Fibroblast of villous mesenchyme (primary cell): ENCODE data around the gene ZBTB16. TPM values are rescaled to one million over a fixed set of nuclear protein-coding genes. Genes with fewer than 3 reads are reported as not detected.

Experiments
- DNase-seq: peaks from one replicate; pipeline ENCODE4 v3.0.0-alpha.2; 2010; ENCODE audit warnings: low read depth
- H3K4me3 ChIP-seq: 2 replicates; pipeline ENCODE4 v1.5.1; 2011; ENCODE audit warnings: low read depth, mild to moderate bottlenecking, low read length
- CTCF ChIP-seq: IDR thresholded peaks from 2 replicates; pipeline ENCODE4 v1.5.1; 2012; ENCODE audit warnings: low read depth, mild to moderate bottlenecking, low read length; ENCODE audit not compliant: insufficient read depth
- total RNA-seq: library from RNA; depleted of rRNA; stranded (reverse); fragments of >200 nt; gene quantifications from 2 replicates; pipeline ENCODE4 v1.2.3, GENCODE V29; 2012

ZBTB16 gene
- total RNA-seq, 1 donor, result 0.86 TPM

GRCh38 chr11:114265122-114265878 lies 205.8 kb downstream of the ZBTB16 start:
- peak; percentile 40 for DNase-seq
- H3K4me3 ChIP-seq, result no peak overlapping the region
- no peak for TF ChIP-seq CTCF

- H3K4me3 ChIP-seq, result no peak overlapping the region
- DNase-seq, result no peak
- no peak for TF ChIP-seq CTCF
Observed at GRCh38 chr11:114269498-114269897, 210.0 kb downstream of the ZBTB16 start.

- H3K4me3 ChIP-seq, result no peak overlapping the region
- no peak for DNase-seq
- no peak for TF ChIP-seq CTCF
Observed at GRCh38 chr11:114270531-114271270, 211.2 kb downstream of the ZBTB16 start.

GRCh38 chr11:114271316-114271715 lies 211.8 kb downstream of the ZBTB16 start:
- no peak for DNase-seq
- no peak overlapping the region for H3K4me3 ChIP-seq
- no peak for TF ChIP-seq CTCF

GRCh38 chr11:114272311-114272710 lies 212.8 kb downstream of the ZBTB16 start:
- no peak overlapping the region for H3K4me3 ChIP-seq
- no peak for DNase-seq
- no peak for TF ChIP-seq CTCF

GRCh38 chr11:114273071-114273470 lies 213.6 kb downstream of the ZBTB16 start:
- TF ChIP-seq CTCF, result no peak
- H3K4me3 ChIP-seq, result no peak overlapping the region
- DNase-seq, result no peak
